Nephron progenitor cell (in vitro differentiated cells): ENCODE measurements around the gene CELF4.

ENCODE experiments used
- DNase-seq: peaks from one replicate; pipeline ENCODE4 v3.0.0; 2021
- H3K27ac Mint-ChIP-seq: 2 replicates; pipeline ENCODE4 v1.8.0; 2021; ENCODE audit warnings: mild to moderate bottlenecking, moderate library complexity, mixed read lengths
- H3K27me3 Mint-ChIP-seq: 2 replicates; pipeline ENCODE4 v1.8.0; 2021; ENCODE audit warnings: mild to moderate bottlenecking, low read depth, mixed read lengths; ENCODE audit not compliant: poor library complexity
- H3K36me3 Mint-ChIP-seq: 2 replicates; pipeline ENCODE4 v1.8.0; 2021; ENCODE audit warnings: low read depth, mixed read lengths
- H3K4me1 Mint-ChIP-seq: 2 replicates; pipeline ENCODE4 v1.8.0; 2021; ENCODE audit warnings: mixed read lengths
- H3K4me3 Mint-ChIP-seq: 2 replicates; pipeline ENCODE4 v1.8.0; 2021; ENCODE audit warnings: mild to moderate bottlenecking, moderate library complexity, mixed read lengths
- H3K9me3 Mint-ChIP-seq: 2 replicates; pipeline ENCODE4 v1.8.0; 2021; ENCODE audit warnings: mild to moderate bottlenecking, moderate library complexity, mixed read lengths
- CTCF ChIP-seq: fragments of 200-600 bp; sonication (generic); IDR thresholded peaks from 2 replicates; pipeline ENCODE4 v1.5.0; 2021; ENCODE audit warnings: antibody characterized with exemption

CELF4 gene

GRCh38 chr18:37251679-37252078 lies 313.9 kb downstream of the CELF4 start:
- TF ChIP-seq CTCF: no peak
- Mint-ChIP-seq H3K4me1 (peaks cover 47% of the 10 kb centered on the region), H3K9me3 (no peaks in the 10 kb centered on the region), H3K27me3 (peaks cover 45% of the 10 kb centered on the region), H3K4me3 (peak overlapping the region; percentile 38), H3K36me3 (no peaks in the 10 kb centered on the region), H3K27ac (no peak overlapping the region)
- no peak for DNase-seq

- TF ChIP-seq CTCF: no peak
- Mint-ChIP-seq H3K4me1 (peaks cover 53% of the 10 kb centered on the region), H3K4me3 (no peak overlapping the region), H3K27ac (no peak overlapping the region), H3K27me3 (peaks cover 36% of the 10 kb centered on the region), H3K36me3 (no peaks in the 10 kb centered on the region), H3K9me3 (no peaks in the 10 kb centered on the region)
- no peak for DNase-seq
Observed at GRCh38 chr18:37249895-37250618, 315.5 kb downstream of the CELF4 start.

GRCh38 chr18:37249171-37249886 lies 316.3 kb downstream of the CELF4 start:
- Mint-ChIP-seq H3K9me3 (no peaks in the 10 kb centered on the region), H3K27me3 (peaks cover 36% of the 10 kb centered on the region), H3K36me3 (no peaks in the 10 kb centered on the region), H3K4me3 (no peak overlapping the region), H3K27ac (no peak overlapping the region), H3K4me1 (peaks cover 53% of the 10 kb centered on the region)
- no peak for TF ChIP-seq CTCF
- no peak for DNase-seq

- no peak for TF ChIP-seq CTCF
- H3K27me3 Mint-ChIP-seq: peaks cover 45% of the 10 kb centered on the region
- H3K4me3 Mint-ChIP-seq: no peak overlapping the region
- H3K27ac Mint-ChIP-seq: no peak overlapping the region
- peaks cover 62% of the 10 kb centered on the region for H3K4me1 Mint-ChIP-seq
- no peaks in the 10 kb centered on the region for H3K36me3 Mint-ChIP-seq
- DNase-seq: no peak
- H3K9me3 Mint-ChIP-seq: no peaks in the 10 kb centered on the region
Observed at GRCh38 chr18:37248281-37248680, 317.3 kb downstream of the CELF4 start.

- Mint-ChIP-seq H3K4me3 (no peak overlapping the region), H3K27ac (no peak overlapping the region), H3K27me3 (peaks cover 46% of the 10 kb centered on the region), H3K4me1 (peaks cover 64% of the 10 kb centered on the region), H3K9me3 (no peaks in the 10 kb centered on the region), H3K36me3 (no peaks in the 10 kb centered on the region)
- peak; percentile 18 for DNase-seq
- no peak for TF ChIP-seq CTCF
Observed at GRCh38 chr18:37247497-37248161, 318.0 kb downstream of the CELF4 start.
